Smooth muscle cell (in vitro differentiated cells): ENCODE measurements around the gene SSR2. TPM values are rescaled to one million over a fixed set of nuclear protein-coding genes. Genes with fewer than 3 reads are reported as not detected.

Source experiments
- DNase-seq: peaks from one replicate; lab custom pipeline; 2025; ENCODE audit not compliant: unreplicated experiment; lab: John Stamatoyannopoulos, UW
- H2AFZ ChIP-seq: fragments of 200-600 bp; sonication (generic); 2 replicates; pipeline ENCODE4 v1.6.0; 2016; ENCODE audit warnings: antibody characterized with exemption, low read depth, mild to moderate bottlenecking
- H3F3A ChIP-seq: fragments of 200-600 bp; sonication (generic); 2 replicates; pipeline ENCODE4 v1.6.0; 2017; ENCODE audit warnings: antibody characterized with exemption, low read depth
- H3K27ac ChIP-seq: fragments of 200-600 bp; sonication (generic); 2 replicates; pipeline ENCODE4 v1.5.1; 2016; ENCODE audit warnings: low read depth, mild to moderate bottlenecking
- H3K27me3 ChIP-seq: fragments of 200-600 bp; sonication (generic); 2 replicates; pipeline ENCODE4 v1.6.1; 2016; ENCODE audit warnings: low read depth, mild to moderate bottlenecking
- H3K36me3 ChIP-seq: fragments of 200-600 bp; sonication (generic); 2 replicates; pipeline ENCODE4 v1.5.1; 2016; ENCODE audit warnings: low read depth
- H3K4me1 ChIP-seq: fragments of 200-600 bp; sonication (generic); 2 replicates; pipeline ENCODE4 v1.5.1; 2016; ENCODE audit warnings: low read depth
- H3K4me2 ChIP-seq: fragments of 200-600 bp; sonication (generic); 2 replicates; pipeline ENCODE4 v1.6.0; 2016; ENCODE audit warnings: mild to moderate bottlenecking
- H3K4me3 ChIP-seq: fragments of 200-600 bp; sonication (generic); 2 replicates; pipeline ENCODE4 v1.5.1; 2016; ENCODE audit warnings: mild to moderate bottlenecking
- H3K79me2 ChIP-seq: fragments of 200-600 bp; sonication (generic); 2 replicates; pipeline ENCODE4 v1.6.0; 2016; ENCODE audit warnings: low read depth, mild to moderate bottlenecking
- H3K9ac ChIP-seq: fragments of 200-600 bp; sonication (generic); 2 replicates; pipeline ENCODE4 v1.6.0; 2016; ENCODE audit warnings: low read depth
- H3K9me3 ChIP-seq: fragments of 200-600 bp; sonication (generic); replicated peaks from 2 replicates; pipeline ENCODE4 v1.5.1; 2016; ENCODE audit warnings: low read depth
- H4K20me1 ChIP-seq: fragments of 200-600 bp; sonication (generic); 2 replicates; pipeline ENCODE4 v1.6.0; 2016; ENCODE audit warnings: low read depth
- WGBS: methylation state at CpG from one replicate; pipeline ENCODE4 v1.1.7; 2016; ENCODE audit warnings: low lambda C conversion rate; 5-methylcytosine and 5-hydroxymethylcytosine counted together
- polyA plus RNA-seq: library from polyadenylated mRNA; unstranded; fragments of >200 nt; fragmentation: Nextera tagmentation; extraction: Ambion mirVana; gene quantifications from 2 replicates; pipeline ENCODE4 v1.2.1, GENCODE V29; 2016
- total RNA-seq: library from RNA; depleted of rRNA; stranded (reverse); fragments of >200 nt; gene quantifications from 2 replicates; pipeline ENCODE4 v1.2.3, GENCODE V29; 2014
- TF ChIP-seq, protein P1 (sequence below): fragments of 200-600 bp; sonication (generic); IDR thresholded peaks from 2 replicates; pipeline ENCODE4 v1.5.1; 2017; ENCODE audit warnings: borderline replicate concordance, mild to moderate bottlenecking, antibody characterized with exemption; ENCODE audit not compliant: insufficient read depth, poor library complexity, severe bottlenecking

Gene SSR2
- total and polyA plus RNA-seq, 2 experiments from 2014 or later = 447 to 457 TPM

DNA sequence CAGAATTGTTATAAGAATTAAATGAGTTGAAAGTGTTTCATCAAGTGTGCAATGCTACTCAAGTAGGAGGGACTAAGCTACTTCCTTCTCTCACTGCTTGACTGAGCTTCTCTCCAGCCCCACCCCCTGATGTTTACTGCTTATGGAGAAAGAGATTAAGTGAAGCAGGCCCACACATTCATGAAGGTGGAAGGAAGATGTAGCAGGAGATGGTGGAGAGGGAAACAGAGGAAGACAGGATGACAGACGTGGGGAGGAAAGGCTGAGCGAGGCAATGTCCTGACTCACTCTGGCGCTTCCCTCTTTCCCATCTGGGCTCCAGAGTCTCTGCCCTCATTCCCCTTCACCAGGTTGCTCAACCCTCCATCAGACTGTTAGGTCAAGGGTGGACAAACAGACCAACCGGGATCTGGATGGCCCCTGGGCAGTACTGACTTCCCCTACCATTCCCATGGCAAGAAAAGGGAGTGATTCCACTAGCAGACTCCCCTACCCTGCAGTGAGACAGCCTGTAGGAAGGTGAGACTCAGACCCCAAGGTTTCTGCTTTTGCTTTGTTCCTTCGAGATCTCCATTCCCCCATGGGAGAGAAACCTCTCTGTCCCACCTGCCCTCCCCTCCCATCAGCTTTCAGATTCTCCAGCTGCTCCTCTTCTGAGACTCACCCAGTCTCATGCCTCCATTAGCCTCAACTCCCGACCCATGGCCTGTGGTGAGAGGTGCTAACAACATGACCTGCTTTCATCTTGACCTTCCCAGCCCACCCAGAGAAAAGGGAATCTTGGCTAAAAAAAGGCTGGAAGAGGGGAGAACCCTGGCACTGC lies 39.3 kb downstream of the SSR2 start:
- H3K4me2 ChIP-seq = peak overlapping the region; percentile 90
- no peaks in the 10 kb centered on the region for H3K27me3 ChIP-seq
- peaks cover 48% of the 10 kb centered on the region for H3K4me1 ChIP-seq
- no peaks in the 10 kb centered on the region for H3K36me3 ChIP-seq
- H3K79me2 ChIP-seq = peaks cover 52% of the 10 kb centered on the region
- no peak overlapping the region for H3K4me3 ChIP-seq
- TF ChIP-seq, protein P1, sequence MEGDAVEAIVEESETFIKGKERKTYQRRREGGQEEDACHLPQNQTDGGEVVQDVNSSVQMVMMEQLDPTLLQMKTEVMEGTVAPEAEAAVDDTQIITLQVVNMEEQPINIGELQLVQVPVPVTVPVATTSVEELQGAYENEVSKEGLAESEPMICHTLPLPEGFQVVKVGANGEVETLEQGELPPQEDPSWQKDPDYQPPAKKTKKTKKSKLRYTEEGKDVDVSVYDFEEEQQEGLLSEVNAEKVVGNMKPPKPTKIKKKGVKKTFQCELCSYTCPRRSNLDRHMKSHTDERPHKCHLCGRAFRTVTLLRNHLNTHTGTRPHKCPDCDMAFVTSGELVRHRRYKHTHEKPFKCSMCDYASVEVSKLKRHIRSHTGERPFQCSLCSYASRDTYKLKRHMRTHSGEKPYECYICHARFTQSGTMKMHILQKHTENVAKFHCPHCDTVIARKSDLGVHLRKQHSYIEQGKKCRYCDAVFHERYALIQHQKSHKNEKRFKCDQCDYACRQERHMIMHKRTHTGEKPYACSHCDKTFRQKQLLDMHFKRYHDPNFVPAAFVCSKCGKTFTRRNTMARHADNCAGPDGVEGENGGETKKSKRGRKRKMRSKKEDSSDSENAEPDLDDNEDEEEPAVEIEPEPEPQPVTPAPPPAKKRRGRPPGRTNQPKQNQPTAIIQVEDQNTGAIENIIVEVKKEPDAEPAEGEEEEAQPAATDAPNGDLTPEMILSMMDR = no peak
- peaks cover 32% of the 10 kb centered on the region for H3F3A ChIP-seq
- H3K9ac ChIP-seq = peak overlapping the region; percentile 77
- DNase-seq = no peak
- WGBS = 53% methylated on average over 6 of the region's 6 CpGs
- peak overlapping the region; percentile 96 for H3K27ac ChIP-seq
- H4K20me1 ChIP-seq = peaks cover 10% of the 10 kb centered on the region
- no peaks in the 10 kb centered on the region for H3K9me3 ChIP-seq
- H2AFZ ChIP-seq = no peak overlapping the region

GRCh38 chr1:155979597-155980343 lies 41.0 kb downstream of the SSR2 start:
- TF ChIP-seq, protein P1 = no peak
- H3K9me3 ChIP-seq = no peaks in the 10 kb centered on the region
- H3K36me3 ChIP-seq = no peaks in the 10 kb centered on the region
- no peak overlapping the region for H2AFZ ChIP-seq
- H3K4me2 ChIP-seq = peak overlapping the region; percentile 90
- peak overlapping the region; percentile 96 for H3K27ac ChIP-seq
- H3K4me3 ChIP-seq = peak overlapping the region; percentile 97
- peak overlapping the region; percentile 89 for H3K9ac ChIP-seq
- H3K79me2 ChIP-seq = peaks cover 69% of the 10 kb centered on the region
- H3K27me3 ChIP-seq = no peaks in the 10 kb centered on the region
- peaks cover 36% of the 10 kb centered on the region for H3F3A ChIP-seq
- H3K4me1 ChIP-seq = peaks cover 64% of the 10 kb centered on the region
- DNase-seq = no peak
- WGBS = 58% methylated on average over 4 of the region's 4 CpGs
- H4K20me1 ChIP-seq = peaks cover 27% of the 10 kb centered on the region

- H3K27ac ChIP-seq = peak overlapping the region; percentile 96
- no peaks in the 10 kb centered on the region for H3K27me3 ChIP-seq
- no peaks in the 10 kb centered on the region for H3K36me3 ChIP-seq
- peak overlapping the region; percentile 54 for H2AFZ ChIP-seq
- peaks cover 35% of the 10 kb centered on the region for H3F3A ChIP-seq
- peaks cover 35% of the 10 kb centered on the region for H4K20me1 ChIP-seq
- H3K4me1 ChIP-seq = peaks cover 64% of the 10 kb centered on the region
- peak overlapping the region; percentile 97 for H3K4me3 ChIP-seq
- peak overlapping the region; percentile 89 for H3K9ac ChIP-seq
- WGBS = 9% methylated on average over 8 of the region's 8 CpGs
- peaks cover 77% of the 10 kb centered on the region for H3K79me2 ChIP-seq
- H3K4me2 ChIP-seq = peak overlapping the region; percentile 90
- H3K9me3 ChIP-seq = no peaks in the 10 kb centered on the region
- TF ChIP-seq, protein P1 = no peak
- DNase-seq = no peak
Measured at GRCh38 chr1:155978973-155979429, 41.8 kb downstream of the SSR2 start.
